Neural crest cell (in vitro differentiated cells): ENCODE results near the gene PKP3. TPM values are rescaled to one million over a fixed set of nuclear protein-coding genes. Genes with fewer than 3 reads are reported as not detected.
"Not testable (repeated sequence)": the region's sequence is repeated elsewhere in the genome, so short reads cannot be mapped to it uniquely, and the experiment has no call there.

Source experiments
- DNase-seq: peaks from one replicate; pipeline ENCODE4 v3.0.0; 2021; ENCODE audit warnings: low read depth, mixed read lengths, low spot score
- H3K27ac Mint-ChIP-seq: one replicate; pipeline ENCODE4 v1.8.0; 2021; ENCODE audit warnings: mild to moderate bottlenecking, mixed read lengths; ENCODE audit not compliant: unreplicated experiment
- H3K27me3 Mint-ChIP-seq: 2 replicates; pipeline ENCODE4 v1.8.0; 2021; ENCODE audit warnings: low read depth, mild to moderate bottlenecking, mixed read lengths
- H3K36me3 Mint-ChIP-seq: 2 replicates; pipeline ENCODE4 v1.8.0; 2021; ENCODE audit warnings: low read depth, mild to moderate bottlenecking, mixed read lengths
- H3K4me1 Mint-ChIP-seq: 2 replicates; pipeline ENCODE4 v1.8.0; 2021; ENCODE audit warnings: mixed read lengths
- H3K4me3 Mint-ChIP-seq: one replicate; pipeline ENCODE4 v1.8.0; 2021; ENCODE audit warnings: mild to moderate bottlenecking, mixed read lengths
- H3K9me3 Mint-ChIP-seq: 2 replicates; pipeline ENCODE4 v1.8.0; 2021; ENCODE audit warnings: mixed read lengths
- total RNA-seq: library from RNA; stranded (reverse); gene quantifications from 2 replicates; pipeline ENCODE4 v1.2.1, GENCODE V29; 2021
- TF ChIP-seq, protein P1 (sequence below): fragments of 200-600 bp; sonication (generic); conservative IDR thresholded peaks from 2 replicates; pipeline ENCODE4 v1.5.0; 2021; ENCODE audit warnings: antibody characterized with exemption, mild to moderate bottlenecking

The PKP3 gene
- total RNA-seq, 1 donor from 2014 or later: 0.42 TPM

DNA sequence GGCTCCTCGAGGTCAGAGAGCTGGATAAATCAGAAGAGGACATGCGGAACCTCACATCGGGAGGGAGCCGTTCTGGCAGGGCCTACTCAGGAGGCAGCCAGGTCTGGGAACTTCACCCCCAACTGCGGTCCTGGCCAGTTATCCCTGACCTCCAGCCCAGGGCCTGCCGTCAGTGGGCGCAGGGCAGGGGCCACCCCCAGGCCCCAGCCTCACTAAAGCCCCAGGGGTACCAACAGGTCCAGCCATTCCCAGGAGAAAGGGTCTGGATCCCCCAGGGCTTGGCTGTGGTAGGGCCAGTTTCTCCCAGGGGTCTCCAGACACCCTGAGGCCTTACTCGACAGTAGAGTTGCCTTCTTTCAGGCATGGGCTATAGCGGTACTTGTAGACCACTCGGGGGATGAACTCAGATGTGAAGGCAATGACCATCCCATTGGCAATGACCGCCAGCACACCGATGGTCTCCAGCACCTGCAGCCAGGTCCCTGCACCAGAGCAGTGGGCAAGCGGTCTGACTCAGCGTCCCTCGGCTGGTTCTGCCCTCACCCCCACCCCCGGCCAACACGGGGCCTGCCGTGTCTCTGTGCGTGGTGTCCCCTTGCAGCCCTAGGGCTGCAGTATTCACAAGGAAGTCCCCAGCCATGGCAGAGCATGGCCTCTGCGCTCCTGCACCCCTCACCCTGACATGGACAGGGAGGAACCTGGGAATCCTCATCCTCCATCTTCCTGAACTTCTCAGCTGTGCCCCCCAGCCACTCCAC is 25.4 kb downstream of the PKP3 start:
- Mint-ChIP-seq H3K36me3 (no peaks in the 10 kb centered on the region), H3K4me3 (no peak overlapping the region), H3K27ac (no peak overlapping the region), H3K9me3 (no peaks in the 10 kb centered on the region), H3K4me1 (no peaks in the 10 kb centered on the region), H3K27me3 (peaks cover 59% of the 10 kb centered on the region)
- DNase-seq: no peak
- TF ChIP-seq, protein P1, sequence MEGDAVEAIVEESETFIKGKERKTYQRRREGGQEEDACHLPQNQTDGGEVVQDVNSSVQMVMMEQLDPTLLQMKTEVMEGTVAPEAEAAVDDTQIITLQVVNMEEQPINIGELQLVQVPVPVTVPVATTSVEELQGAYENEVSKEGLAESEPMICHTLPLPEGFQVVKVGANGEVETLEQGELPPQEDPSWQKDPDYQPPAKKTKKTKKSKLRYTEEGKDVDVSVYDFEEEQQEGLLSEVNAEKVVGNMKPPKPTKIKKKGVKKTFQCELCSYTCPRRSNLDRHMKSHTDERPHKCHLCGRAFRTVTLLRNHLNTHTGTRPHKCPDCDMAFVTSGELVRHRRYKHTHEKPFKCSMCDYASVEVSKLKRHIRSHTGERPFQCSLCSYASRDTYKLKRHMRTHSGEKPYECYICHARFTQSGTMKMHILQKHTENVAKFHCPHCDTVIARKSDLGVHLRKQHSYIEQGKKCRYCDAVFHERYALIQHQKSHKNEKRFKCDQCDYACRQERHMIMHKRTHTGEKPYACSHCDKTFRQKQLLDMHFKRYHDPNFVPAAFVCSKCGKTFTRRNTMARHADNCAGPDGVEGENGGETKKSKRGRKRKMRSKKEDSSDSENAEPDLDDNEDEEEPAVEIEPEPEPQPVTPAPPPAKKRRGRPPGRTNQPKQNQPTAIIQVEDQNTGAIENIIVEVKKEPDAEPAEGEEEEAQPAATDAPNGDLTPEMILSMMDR: no peak

DNA sequence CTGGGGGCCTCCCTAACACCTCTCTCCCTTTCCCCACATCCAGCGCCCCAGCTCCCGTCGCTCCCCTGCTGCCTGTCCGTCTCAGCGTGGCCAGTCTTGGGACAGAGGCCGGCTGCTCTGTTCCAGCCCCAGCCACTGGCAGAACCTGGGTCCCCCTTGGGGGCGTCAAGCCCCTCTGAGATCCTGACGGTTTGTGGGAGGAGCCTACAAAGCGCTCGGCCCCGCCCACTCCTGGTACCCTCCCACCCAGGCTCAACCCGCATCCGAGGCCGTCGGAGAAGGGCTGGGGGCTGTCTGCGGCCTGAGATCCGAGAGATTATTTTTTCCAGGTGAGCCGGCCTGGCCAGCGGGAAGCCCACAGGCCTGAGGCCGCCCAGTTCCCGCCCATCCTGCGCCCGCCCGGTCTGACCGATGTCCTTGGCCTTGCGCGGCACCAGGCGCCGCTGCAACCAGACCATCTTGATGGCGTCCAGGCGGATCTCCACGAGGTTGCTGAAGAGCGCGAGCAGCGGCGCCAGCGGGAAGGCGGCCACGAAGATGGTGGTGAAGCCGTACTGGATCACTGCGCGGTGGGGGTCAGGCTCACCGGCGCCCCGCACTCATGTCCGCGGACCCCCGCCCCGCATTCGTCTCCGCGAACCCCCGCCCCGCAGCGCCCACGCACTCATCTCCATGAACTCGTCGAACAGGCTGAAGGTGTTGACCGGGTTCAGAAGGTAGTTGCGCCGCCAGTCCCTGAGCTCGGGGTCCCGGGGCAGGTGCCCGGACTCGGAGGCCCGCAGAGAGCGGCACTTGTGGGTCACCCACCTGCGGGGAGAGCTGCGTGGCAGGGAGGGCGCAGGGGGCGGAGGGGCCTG is 26.3 kb downstream of the PKP3 start:
- H3K4me1 Mint-ChIP-seq: no peaks in the 10 kb centered on the region
- H3K9me3 Mint-ChIP-seq: no peaks in the 10 kb centered on the region
- no peak overlapping the region for H3K4me3 Mint-ChIP-seq
- H3K27me3 Mint-ChIP-seq: peaks cover 57% of the 10 kb centered on the region
- TF ChIP-seq, protein P1: no peak
- no peaks in the 10 kb centered on the region for H3K36me3 Mint-ChIP-seq
- H3K27ac Mint-ChIP-seq: no peak overlapping the region
- no peak for DNase-seq

DNA sequence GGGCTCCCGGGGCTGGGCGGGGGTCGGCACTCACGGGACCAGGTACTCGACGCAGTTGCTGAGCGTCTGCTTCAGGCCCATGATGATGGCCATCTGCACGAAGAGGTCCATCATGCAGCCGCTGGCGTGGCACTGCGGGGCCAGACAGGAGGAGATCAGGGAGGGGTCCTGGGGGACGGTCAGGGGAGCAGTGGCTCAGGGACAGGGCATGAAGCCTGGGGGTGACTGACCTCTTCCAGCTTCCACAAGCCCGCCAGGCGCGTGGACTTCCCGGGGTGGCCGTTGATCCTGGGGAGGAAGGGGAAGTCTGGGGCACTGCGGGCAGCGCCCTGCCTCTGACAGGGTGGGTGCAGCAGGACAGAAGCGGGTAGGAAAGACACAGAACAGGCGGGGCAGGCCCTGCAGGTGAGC is 26.9 kb downstream of the PKP3 start:
- TF ChIP-seq, protein P1: no peak
- Mint-ChIP-seq H3K36me3 (no peaks in the 10 kb centered on the region), H3K4me3 (no peak overlapping the region), H3K27me3 (peaks cover 56% of the 10 kb centered on the region), H3K4me1 (no peaks in the 10 kb centered on the region), H3K9me3 (no peaks in the 10 kb centered on the region), H3K27ac (no peak overlapping the region)
- no peak for DNase-seq

DNA sequence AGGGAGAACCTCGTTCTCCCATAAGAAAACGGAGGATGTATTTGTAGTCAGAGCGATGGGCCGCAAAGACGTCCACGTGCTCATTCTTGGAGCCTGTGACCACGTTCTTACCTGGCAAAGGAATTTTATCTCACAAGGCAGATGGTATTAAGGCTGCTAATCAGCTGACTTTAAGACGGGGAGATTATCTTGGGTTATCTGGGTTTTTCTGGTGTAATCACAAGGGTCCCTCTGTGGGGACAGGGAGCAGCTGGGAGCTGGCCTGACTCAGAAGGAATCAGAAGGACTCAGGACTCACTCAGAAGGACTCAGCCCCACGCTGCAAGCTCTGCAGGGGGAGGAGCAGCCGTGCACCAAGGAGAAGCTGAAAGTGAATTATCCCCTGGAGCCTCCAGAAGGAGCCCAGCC is 28.2 kb downstream of the PKP3 start:
- Mint-ChIP-seq H3K9me3 (no peaks in the 10 kb centered on the region), H3K36me3 (no peaks in the 10 kb centered on the region), H3K4me3 (no peak overlapping the region), H3K27me3 (peaks cover 53% of the 10 kb centered on the region), H3K27ac (no peak overlapping the region), H3K4me1 (no peaks in the 10 kb centered on the region)
- no peak for DNase-seq
- TF ChIP-seq, protein P1: no peak

DNA sequence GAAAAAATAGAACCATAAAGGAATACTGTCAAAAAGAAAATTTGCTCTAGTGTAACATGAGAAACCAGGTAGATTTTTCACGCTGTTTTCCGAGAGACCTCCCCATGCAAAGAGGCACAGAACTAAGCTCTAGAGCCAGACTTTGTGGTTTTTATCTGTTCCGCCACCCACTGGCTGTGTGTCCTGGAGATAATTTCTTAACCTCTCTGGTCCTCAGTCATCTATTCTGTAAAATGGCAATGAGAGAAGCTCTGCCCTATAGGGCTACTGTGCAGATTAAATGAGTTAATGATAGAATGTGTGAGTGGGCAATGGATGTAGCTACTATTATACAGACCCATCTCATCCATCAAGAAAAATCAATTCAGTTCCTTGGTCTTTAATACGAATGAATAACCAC is 30.2 kb downstream of the PKP3 start:
- Mint-ChIP-seq H3K27ac (no peak overlapping the region), H3K9me3 (no peaks in the 10 kb centered on the region), H3K4me3 (no peak overlapping the region)

DNA sequence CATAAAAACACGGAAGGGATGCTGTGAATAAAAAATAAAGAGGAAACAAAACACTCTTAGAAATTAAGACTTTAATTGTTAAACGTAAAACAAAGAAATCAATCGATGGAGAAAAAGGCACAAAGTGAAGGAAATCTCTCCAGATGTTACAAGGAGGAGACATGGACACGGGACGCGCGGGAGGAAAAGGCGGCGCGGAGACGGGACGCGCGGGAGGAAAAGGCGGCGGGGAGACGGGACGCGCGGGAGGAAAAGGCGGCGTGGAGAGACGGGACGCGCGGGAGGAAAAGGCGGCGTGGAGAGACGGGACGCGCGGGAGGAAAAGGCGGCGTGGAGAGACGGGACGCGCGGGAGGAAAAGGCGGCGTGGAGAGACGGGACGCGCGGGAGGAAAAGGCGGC is 30.8 kb downstream of the PKP3 start:
- DNase-seq, H3K36me3 Mint-ChIP-seq, H3K9me3 Mint-ChIP-seq, H3K4me1 Mint-ChIP-seq, H3K4me3 Mint-ChIP-seq, H3K27ac Mint-ChIP-seq: not testable (repeated sequence)
- H3K27me3 Mint-ChIP-seq: peaks cover 34% of the 10 kb centered on the region

More for the DNA sequence above, 30.2 kb downstream of the PKP3 start:
- no peaks in the 10 kb centered on the region for H3K4me1 Mint-ChIP-seq
- TF ChIP-seq, protein P1: no peak
- no peak for DNase-seq
- no peaks in the 10 kb centered on the region for H3K36me3 Mint-ChIP-seq
- peaks cover 36% of the 10 kb centered on the region for H3K27me3 Mint-ChIP-seq
